Glomerular visceral epithelial cell (primary cell): ENCODE data around the gene WDR31.
"Not testable (repeated sequence)": the region's sequence is repeated elsewhere in the genome, so short reads cannot be mapped to it uniquely, and the experiment has no call there.

ENCODE experiments used
- DNase-seq: peaks from one replicate; pipeline ENCODE4 v3.0.0-alpha.2; 2016; ENCODE audit errors: extremely low spot score

WDR31 gene

GRCh38 chr9:113340011-113340699, at the start of gene WDR31:
TSS of gene WDR31 (minus strand) at chr9:113340275. CDS start at chr9:113332022, 8,253 bp downstream.
- DNase-seq, result peak; percentile 91

- no peak for DNase-seq
Observed at GRCh38 chr9:113389451-113389850, 49.4 kb upstream of the WDR31 start.

- DNase-seq, result no peak
Observed at GRCh38 chr9:113388833-113389232, 48.8 kb upstream of the WDR31 start.

GRCh38 chr9:113387560-113388230, 47.6 kb upstream of the WDR31 start:
- no peak for DNase-seq

- no peak for DNase-seq
Observed at GRCh38 chr9:113386571-113387393, 46.7 kb upstream of the WDR31 start.

GRCh38 chr9:113381909-113382411, 41.9 kb upstream of the WDR31 start:
- no peak for DNase-seq

- DNase-seq, result not testable (repeated sequence)
Observed at GRCh38 chr9:113381441-113381840, 41.4 kb upstream of the WDR31 start.

GRCh38 chr9:113380869-113381378, 40.8 kb upstream of the WDR31 start:
- DNase-seq, result no peak

- DNase-seq, result not testable (repeated sequence)
Observed at GRCh38 chr9:113379829-113380210, 39.7 kb upstream of the WDR31 start.

GRCh38 chr9:113379094-113379828, 39.2 kb upstream of the WDR31 start:
- not testable (repeated sequence) for DNase-seq

- DNase-seq, result peak; percentile 89
Observed at GRCh38 chr9:113376634-113377567, 36.8 kb upstream of the WDR31 start, which contains the start of gene HDHD3. TSS of gene HDHD3 (minus strand) at chr9:113376986. CDS start at chr9:113374354, 2,632 bp downstream.

- DNase-seq, result no peak
Observed at GRCh38 chr9:113375057-113376023, 35.3 kb upstream of the WDR31 start.

GRCh38 chr9:113373676-113374392, 33.8 kb upstream of the WDR31 start:
- no peak for DNase-seq

- no peak for DNase-seq
Observed at GRCh38 chr9:113373256-113373655, 33.2 kb upstream of the WDR31 start.

- DNase-seq, result no peak
Observed at GRCh38 chr9:113372059-113372458, 32.0 kb upstream of the WDR31 start.

GRCh38 chr9:113370806-113371325, 30.8 kb upstream of the WDR31 start:
- DNase-seq, result no peak

- no peak for DNase-seq
Observed at GRCh38 chr9:113369855-113370140, 29.7 kb upstream of the WDR31 start.
